CD4-positive, alpha-beta T cell treated with Interleukin-6 for 4 hours (primary cell): ENCODE data around the gene TSPAN32.

Experiments used
- DNase-seq: peaks from one replicate; pipeline ENCODE4 v3.0.0-alpha.2; 2020; ENCODE audit warnings: mixed read lengths

The TSPAN32 gene

GRCh38 chr11:2367266-2368160 lies 65.7 kb downstream of the TSPAN32 start:
- no peak for DNase-seq
